C4-2B (cell line): ENCODE results near the gene ARAF.
A peak's percentile ranks its signal among the peaks of the same experiment; 100 is the strongest.

Source experiments
- H3K27ac ChIP-seq: fragments of 450-650 bp; 2 replicates; pipeline ENCODE4 v1.5.1; 2017
- ZFX ChIP-seq: fragments of 450-650 bp; IDR thresholded peaks from 2 replicates; pipeline ENCODE4 v1.6.1; 2017
- TF ChIP-seq, protein P1 (sequence below): fragments of 450-650 bp; conservative IDR thresholded peaks from 2 replicates; pipeline ENCODE4 v1.5.1; 2017; ENCODE audit warnings: mild to moderate bottlenecking

ARAF gene

DNA sequence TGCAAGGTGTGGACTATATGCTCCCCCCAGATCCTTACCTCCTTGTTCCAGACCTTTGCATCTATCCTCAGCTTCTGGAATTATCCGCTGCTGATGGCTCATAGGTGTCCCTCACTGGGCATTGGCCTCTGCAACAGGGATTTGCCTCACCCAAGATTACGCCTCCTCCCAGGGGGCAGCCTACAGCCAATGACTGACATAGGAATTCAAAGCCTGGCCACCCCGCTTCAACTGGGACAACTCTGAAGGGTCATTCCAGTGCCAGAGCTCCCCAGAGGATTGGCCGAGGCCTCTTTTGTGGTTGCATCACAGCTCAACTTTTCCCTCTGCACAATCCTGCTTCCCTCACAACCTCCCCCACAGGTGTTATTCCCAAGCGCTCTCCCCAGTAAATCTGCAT is 53.6 kb downstream of the ARAF start:
- no peak overlapping the region for H3K27ac ChIP-seq
- TF ChIP-seq ZFX, result no peak
- TF ChIP-seq, protein P1, sequence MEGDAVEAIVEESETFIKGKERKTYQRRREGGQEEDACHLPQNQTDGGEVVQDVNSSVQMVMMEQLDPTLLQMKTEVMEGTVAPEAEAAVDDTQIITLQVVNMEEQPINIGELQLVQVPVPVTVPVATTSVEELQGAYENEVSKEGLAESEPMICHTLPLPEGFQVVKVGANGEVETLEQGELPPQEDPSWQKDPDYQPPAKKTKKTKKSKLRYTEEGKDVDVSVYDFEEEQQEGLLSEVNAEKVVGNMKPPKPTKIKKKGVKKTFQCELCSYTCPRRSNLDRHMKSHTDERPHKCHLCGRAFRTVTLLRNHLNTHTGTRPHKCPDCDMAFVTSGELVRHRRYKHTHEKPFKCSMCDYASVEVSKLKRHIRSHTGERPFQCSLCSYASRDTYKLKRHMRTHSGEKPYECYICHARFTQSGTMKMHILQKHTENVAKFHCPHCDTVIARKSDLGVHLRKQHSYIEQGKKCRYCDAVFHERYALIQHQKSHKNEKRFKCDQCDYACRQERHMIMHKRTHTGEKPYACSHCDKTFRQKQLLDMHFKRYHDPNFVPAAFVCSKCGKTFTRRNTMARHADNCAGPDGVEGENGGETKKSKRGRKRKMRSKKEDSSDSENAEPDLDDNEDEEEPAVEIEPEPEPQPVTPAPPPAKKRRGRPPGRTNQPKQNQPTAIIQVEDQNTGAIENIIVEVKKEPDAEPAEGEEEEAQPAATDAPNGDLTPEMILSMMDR, result no peak

DNA sequence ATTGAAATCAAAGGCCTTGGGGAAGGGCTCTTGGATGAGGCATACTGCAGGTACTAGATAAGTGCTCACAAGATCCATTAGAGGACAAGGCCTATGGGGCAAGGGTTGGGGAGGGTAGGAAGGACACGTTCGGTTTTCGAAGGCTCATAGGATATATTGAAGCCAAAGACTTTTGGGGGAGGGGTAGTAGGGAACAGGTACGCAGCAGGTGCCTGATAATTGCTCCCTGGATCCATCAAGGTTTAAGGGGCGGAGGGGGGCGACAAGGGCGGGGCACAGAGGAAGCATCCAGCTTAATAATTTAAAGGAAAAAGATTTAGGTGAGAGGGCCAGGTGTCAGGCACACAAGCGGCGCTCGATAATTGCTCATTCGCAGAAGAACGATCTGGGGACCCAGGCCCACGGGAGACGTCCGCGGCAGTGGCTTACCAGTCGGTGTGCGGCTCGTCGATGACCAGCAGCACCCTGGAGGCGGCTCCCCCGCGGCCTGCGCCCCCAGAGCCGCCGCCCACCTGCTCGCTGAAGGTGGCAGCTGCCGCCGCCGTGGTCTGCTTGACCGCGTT is 58.0 kb downstream of the ARAF start:
- H3K27ac ChIP-seq, result no peak overlapping the region
- TF ChIP-seq, protein P1, result no peak
- TF ChIP-seq ZFX, result no peak

DNA sequence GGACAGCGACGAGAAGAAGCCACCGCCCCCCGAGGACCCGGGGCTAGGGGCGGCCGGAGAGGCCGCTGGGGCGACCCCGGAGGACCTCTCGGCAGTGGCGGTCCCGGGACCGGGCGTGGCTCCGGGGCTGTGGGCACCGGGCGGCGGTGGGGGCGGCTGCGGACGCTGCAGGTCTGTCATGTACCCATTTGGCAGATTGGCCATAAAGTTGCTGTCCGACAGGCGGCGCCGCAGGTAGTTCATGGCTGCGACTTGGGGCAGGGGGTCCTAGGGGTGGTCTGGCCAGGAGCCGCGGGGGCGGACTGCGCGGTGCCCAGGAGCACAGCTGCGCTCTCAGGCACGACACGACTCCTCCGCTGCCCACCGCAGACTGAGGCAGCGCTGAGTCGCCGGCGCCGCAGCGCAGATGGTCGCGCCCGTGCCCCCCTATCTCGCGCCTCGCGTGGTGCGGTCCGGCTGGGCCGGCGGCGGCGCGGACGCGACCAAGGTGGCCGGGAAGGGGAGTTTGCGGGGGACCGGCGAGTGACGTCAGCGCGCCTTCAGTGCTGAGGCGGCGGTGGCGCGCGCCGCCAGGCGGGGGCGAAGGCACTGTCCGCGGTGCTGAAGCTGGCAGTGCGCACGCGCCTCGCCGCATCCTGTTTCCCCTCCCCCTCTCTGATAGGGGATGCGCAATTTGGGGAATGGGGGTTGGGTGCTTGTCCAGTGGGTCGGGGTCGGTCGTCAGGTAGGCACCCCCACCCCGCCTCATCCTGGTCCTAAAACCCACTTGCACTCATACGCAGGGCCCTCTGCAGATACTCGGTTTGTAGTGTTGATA is 58.7 kb downstream of the ARAF start, which contains the start of gene SYN1:
SYN1 (minus strand) TSS at position 372 of the 817 bp plus-strand sequence; CDS start at position 243, 129 bp downstream.
- no peak within 1 kb of the TSS for H3K27ac ChIP-seq
- TF ChIP-seq, protein P1, result peak; percentile 20
- TF ChIP-seq ZFX, result no peak

GRCh38 chrX:47620303-47620685 is 59.3 kb downstream of the ARAF start:
- TF ChIP-seq, protein P1, result no peak
- no peak for TF ChIP-seq ZFX
- no peak overlapping the region for H3K27ac ChIP-seq
